ENCODE results near the gene SLC35C1.

The SLC35C1 gene

DNA sequence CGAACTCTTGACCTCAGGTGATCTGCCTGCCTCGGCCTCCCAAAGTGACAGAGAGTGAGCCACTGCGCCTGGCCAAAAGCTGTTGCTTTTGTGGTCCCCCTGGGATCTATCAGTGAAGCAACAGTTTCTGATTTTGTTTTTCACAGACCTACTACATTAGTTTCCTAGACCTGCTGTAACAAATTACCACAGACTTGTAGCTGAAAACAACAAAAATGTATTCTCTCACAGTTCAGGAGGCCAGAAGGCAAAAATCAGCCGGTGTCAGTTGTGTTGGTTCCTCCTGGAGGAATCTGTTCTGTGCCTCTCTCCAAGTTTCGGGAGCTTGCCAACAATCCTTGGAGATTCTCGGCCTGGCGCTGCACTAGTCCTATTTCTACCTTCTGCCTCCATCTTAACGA, 8.5 kb upstream of the SLC35C1 start:
- no peak overlapping the region for H3K4me3 ChIP-seq (ENCODE audit: low read length)
- no peaks in the 10 kb centered on the region for H3K36me3 ChIP-seq (ENCODE audit: control insufficient read depth, insufficient read depth, low read length)
- H3K4me1 ChIP-seq (ENCODE audit: control insufficient read depth, insufficient read depth, low read length), result no peaks in the 10 kb centered on the region
- no peaks in the 10 kb centered on the region for H3K27me3 ChIP-seq (ENCODE audit: control insufficient read depth, insufficient read depth, low read length)
- no peak overlapping the region for H3K27ac ChIP-seq (ENCODE audit: low read depth, low read length)
- H3K9ac ChIP-seq (ENCODE audit: low read length), result no peak overlapping the region

DNA sequence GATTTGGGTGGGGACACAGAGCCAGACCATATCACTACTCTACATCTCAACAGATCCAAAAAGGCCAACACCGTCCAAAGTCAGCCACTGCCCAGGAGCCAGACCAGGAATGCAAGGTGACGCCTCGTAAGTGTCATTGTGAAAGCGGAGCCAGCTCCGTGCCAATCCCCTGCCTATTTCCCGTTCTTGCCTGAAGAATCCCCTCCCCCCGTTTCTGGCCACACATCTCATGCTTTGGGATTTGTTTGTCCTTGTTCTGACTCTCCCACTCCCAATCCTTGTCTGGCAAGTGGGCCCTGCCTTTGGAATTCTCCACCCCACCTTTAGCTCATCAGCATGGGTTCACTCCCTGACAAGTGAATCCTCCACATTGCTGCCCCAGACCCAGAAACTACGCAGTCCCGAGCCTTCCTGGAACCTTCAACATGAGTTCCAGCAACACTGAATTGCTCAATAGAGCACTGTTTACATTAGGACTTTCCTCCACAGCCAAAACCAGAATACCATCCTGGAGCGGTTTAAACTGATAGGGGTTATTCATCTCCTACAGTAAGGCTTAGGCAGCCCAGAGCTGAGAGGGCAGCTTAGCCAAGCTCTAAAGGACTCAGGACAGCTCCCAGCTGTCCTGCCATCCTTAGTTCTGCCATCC, 6.0 kb upstream of the SLC35C1 start:
- Histone ChIP-seq H3K36me3 (ENCODE audit: control insufficient read depth, insufficient read depth, low read length) (no peaks in the 10 kb centered on the region), H3K27ac (ENCODE audit: low read depth, low read length) (no peak overlapping the region), H3K9ac (ENCODE audit: low read length) (no peak overlapping the region), H3K4me3 (ENCODE audit: low read length) (no peak overlapping the region), H3K27me3 (ENCODE audit: control insufficient read depth, insufficient read depth, low read length) (no peaks in the 10 kb centered on the region), H3K4me1 (ENCODE audit: control insufficient read depth, insufficient read depth, low read length) (no peaks in the 10 kb centered on the region)

DNA sequence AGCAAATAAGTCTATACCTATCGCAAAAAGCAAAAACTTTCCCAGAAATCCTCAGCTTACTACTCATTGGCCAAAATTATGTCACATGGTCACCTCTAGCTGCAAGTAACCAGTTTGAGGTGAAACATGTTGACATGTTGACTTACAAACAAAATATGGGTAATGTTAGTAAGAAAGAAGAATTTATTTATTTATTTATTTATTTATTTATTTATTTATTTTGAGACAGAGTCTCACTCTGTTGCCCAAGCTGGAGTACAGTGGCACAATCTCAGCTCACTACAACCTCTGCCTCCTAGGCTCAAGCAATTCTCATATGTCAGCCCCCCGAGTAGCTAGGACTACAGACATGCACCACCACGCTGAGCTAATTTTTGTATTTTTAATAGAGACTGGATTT, 5.4 kb upstream of the SLC35C1 start:
- no peaks in the 10 kb centered on the region for H3K4me1 ChIP-seq (ENCODE audit: control insufficient read depth, insufficient read depth, low read length)
- no peak overlapping the region for H3K27ac ChIP-seq (ENCODE audit: low read depth, low read length)
- no peaks in the 10 kb centered on the region for H3K36me3 ChIP-seq (ENCODE audit: control insufficient read depth, insufficient read depth, low read length)
- H3K4me3 ChIP-seq (ENCODE audit: low read length), result no peak overlapping the region
- H3K9ac ChIP-seq (ENCODE audit: low read length), result no peak overlapping the region
- H3K27me3 ChIP-seq (ENCODE audit: control insufficient read depth, insufficient read depth, low read length), result no peaks in the 10 kb centered on the region

DNA sequence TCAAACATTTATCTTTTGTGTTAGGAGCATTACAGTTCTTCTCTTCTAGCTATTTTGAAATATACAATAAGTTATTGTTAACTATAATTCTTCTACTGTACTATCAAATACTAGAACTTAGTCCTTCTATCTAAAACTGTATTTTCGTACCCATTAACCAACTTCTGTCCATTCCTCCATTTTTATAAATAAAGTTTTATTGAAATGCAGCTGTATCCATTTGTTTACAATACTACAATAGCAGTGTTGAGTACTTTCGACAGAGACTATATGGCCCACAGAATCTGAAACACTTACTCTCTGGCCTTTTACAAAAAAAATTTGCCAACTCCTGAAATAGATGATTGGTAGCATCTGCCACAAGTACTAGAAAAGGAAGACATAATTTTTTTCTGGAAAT, 4.7 kb upstream of the SLC35C1 start:
- no peak overlapping the region for H3K9ac ChIP-seq (ENCODE audit: low read length)
- no peaks in the 10 kb centered on the region for H3K27me3 ChIP-seq (ENCODE audit: control insufficient read depth, insufficient read depth, low read length)
- no peak overlapping the region for H3K4me3 ChIP-seq (ENCODE audit: low read length)
- no peaks in the 10 kb centered on the region for H3K36me3 ChIP-seq (ENCODE audit: control insufficient read depth, insufficient read depth, low read length)
- no peak overlapping the region for H3K27ac ChIP-seq (ENCODE audit: low read depth, low read length)
- no peaks in the 10 kb centered on the region for H3K4me1 ChIP-seq (ENCODE audit: control insufficient read depth, insufficient read depth, low read length)

DNA sequence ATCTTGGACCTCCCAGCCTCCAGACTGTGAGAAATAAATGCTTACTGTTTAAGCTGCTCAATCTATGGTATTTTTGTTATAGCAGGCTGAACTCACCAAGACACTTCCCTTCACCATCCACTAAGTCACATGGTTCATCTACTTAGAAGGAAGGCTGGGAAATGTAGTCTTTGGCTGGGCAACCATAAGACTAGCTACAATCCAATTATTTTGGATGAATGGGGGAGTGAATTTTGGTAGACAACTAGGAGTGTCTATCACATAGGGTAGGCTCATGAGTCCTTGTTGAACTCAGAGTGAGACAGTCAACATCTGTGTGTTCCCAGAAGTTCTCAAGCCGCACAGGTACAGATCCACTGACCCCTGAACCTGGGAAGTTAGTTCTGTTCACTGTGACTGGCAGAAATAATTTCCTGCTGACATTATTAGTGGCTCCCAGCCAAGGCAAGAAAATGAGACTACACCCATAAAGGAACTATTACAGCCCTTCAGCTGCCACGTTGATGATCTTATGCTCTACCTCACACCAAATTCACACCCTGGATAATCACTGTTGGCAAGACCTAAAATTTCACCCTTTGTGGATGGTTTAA, 3.1 kb upstream of the SLC35C1 start:
- H3K4me3 ChIP-seq (ENCODE audit: low read length), result no peak overlapping the region
- H3K9ac ChIP-seq (ENCODE audit: low read length), result peak overlapping the region; percentile 32
- peaks cover 12% of the 10 kb centered on the region for H3K4me1 ChIP-seq (ENCODE audit: control insufficient read depth, insufficient read depth, low read length)
- no peak overlapping the region for H3K27ac ChIP-seq (ENCODE audit: low read depth, low read length)
- no peaks in the 10 kb centered on the region for H3K36me3 ChIP-seq (ENCODE audit: control insufficient read depth, insufficient read depth, low read length)
- H3K27me3 ChIP-seq (ENCODE audit: control insufficient read depth, insufficient read depth, low read length), result no peaks in the 10 kb centered on the region

DNA sequence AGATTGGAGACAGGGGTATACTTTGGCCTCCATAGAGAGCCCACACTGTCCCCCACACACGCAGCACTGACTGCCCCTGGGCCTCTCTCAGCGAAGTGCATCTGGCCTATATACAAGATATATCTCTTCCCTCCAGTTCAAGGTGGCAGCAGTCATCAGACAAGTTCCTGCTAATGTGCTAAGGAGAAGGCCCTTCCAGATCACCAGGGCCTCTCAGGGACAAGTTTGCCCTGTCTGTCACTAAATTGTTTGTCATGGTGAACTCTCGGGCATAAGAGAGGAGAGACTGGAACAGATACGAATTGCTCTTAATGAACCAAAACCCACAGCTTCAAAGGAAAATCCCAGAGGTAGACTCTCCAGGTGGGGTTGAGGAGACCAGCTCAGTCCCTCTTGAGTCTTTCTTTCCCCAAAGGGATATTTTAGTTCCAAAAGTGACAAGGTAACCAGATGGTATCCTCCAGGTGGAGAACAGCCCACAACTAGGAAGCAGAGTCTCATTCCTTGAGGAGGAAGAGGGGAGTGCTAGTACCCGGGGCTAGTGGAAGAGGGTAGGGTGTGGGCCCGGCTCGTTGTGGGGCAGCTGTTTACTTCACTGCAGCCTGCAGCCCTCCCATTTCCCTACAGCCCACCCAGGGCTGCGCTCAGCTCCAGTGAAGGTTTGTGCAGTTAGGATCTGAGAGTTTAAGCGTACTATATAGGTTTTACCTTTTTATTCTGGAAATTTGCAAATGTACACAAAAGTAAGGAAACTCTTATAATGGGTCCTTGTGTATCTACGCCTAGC, 2.2 kb upstream of the SLC35C1 start:
- Histone ChIP-seq H3K27ac (ENCODE audit: low read depth, low read length) (no peak overlapping the region), H3K4me3 (ENCODE audit: low read length) (no peak overlapping the region), H3K36me3 (ENCODE audit: control insufficient read depth, insufficient read depth, low read length) (no peaks in the 10 kb centered on the region), H3K4me1 (ENCODE audit: control insufficient read depth, insufficient read depth, low read length) (peaks cover 20% of the 10 kb centered on the region), H3K9ac (ENCODE audit: low read length) (peak overlapping the region; percentile 32), H3K27me3 (ENCODE audit: control insufficient read depth, insufficient read depth, low read length) (no peaks in the 10 kb centered on the region)

DNA sequence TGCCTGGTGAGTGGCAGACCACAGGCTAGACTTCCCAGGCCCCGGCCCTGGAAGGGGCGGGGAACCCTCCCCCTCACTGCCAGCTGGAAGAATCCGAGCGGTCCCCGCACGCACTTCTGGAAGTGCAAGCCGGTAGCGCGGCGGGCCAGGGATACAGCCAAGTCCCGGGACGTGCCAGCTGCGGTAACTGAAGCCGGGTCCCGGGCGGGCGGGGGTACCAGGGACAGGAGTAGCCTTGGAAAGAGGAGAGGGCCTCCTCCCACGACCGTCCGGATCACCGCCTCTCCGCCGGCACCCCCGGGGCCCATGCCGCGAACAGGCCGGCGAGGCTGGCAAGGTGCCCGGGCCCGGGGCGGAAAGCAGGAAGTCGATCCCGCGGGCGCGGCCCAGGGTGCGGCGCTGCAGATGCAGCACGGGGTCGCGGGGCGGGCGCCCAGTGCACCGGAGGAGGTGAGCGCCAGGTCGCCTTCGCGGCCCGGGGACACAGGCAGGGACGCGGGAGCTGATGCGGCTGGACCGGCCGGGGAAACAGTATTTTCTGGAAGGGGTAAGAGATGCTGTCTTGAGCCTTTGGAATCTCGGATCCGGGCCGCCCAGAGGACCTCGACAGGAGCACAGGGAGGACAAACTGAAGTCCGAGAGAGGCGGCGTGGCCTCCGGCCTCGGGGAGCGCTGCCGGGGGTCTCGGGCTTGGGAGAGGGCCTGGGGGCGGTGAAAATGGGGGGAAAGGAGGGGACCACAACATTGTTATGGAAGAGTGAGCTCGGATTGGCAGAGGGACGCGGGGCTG, 783 bp upstream of the SLC35C1 start:
- peak overlapping the region; percentile 80 for H3K9ac ChIP-seq (ENCODE audit: low read length)

DNA sequence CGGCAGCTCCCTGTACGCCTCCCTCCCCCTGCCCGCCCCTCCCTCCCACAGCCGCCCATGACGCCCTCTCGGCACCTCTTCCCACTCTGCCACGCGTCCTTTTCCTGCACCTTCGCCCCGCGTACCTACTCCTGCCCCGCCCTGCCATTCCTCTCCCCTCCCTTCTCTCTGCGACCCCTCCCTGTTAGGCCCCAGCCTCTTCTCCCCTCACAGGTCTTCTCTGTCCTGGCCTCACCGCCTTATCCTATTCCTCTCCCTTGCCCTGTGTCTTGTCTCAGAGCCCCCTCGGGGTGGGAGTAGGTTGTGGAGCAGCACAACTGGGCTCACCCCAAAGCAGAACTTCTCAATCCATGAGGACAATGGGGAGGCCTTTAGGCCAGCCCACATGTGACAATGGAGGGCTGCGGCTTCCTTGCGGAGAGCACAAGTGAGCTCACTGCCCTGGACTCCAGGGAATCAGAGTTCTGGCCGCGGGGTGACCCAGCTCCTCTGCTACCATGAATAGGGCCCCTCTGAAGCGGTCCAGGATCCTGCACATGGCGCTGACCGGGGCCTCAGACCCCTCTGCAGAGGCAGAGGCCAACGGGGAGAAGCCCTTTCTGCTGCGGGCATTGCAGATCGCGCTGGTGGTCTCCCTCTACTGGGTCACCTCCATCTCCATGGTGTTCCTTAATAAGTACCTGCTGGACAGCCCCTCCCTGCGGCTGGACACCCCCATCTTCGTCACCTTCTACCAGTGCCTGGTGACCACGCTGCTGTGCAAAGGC, 539 bp downstream of the SLC35C1 start:
- H3K4me3 ChIP-seq (ENCODE audit: low read length), result peak overlapping the region; percentile 91
- H3K4me1 ChIP-seq (ENCODE audit: control insufficient read depth, insufficient read depth, low read length), result peaks cover 22% of the 10 kb centered on the region
- no peaks in the 10 kb centered on the region for H3K27me3 ChIP-seq (ENCODE audit: control insufficient read depth, insufficient read depth, low read length)
- H3K27ac ChIP-seq (ENCODE audit: low read depth, low read length), result peak overlapping the region; percentile 64
- peaks cover 3% of the 10 kb centered on the region for H3K36me3 ChIP-seq (ENCODE audit: control insufficient read depth, insufficient read depth, low read length)
- peak overlapping the region; percentile 81 for H3K9ac ChIP-seq (ENCODE audit: low read length)

More for the DNA sequence above, 783 bp upstream of the SLC35C1 start:
- H3K4me1 ChIP-seq (ENCODE audit: control insufficient read depth, insufficient read depth, low read length), result peaks cover 22% of the 10 kb centered on the region
- H3K27me3 ChIP-seq (ENCODE audit: control insufficient read depth, insufficient read depth, low read length), result no peaks in the 10 kb centered on the region
- H3K27ac ChIP-seq (ENCODE audit: low read depth, low read length), result peak overlapping the region; percentile 82
- peaks cover under 1% of the 10 kb centered on the region for H3K36me3 ChIP-seq (ENCODE audit: control insufficient read depth, insufficient read depth, low read length)
- peak overlapping the region; percentile 91 for H3K4me3 ChIP-seq (ENCODE audit: low read length)

DNA sequence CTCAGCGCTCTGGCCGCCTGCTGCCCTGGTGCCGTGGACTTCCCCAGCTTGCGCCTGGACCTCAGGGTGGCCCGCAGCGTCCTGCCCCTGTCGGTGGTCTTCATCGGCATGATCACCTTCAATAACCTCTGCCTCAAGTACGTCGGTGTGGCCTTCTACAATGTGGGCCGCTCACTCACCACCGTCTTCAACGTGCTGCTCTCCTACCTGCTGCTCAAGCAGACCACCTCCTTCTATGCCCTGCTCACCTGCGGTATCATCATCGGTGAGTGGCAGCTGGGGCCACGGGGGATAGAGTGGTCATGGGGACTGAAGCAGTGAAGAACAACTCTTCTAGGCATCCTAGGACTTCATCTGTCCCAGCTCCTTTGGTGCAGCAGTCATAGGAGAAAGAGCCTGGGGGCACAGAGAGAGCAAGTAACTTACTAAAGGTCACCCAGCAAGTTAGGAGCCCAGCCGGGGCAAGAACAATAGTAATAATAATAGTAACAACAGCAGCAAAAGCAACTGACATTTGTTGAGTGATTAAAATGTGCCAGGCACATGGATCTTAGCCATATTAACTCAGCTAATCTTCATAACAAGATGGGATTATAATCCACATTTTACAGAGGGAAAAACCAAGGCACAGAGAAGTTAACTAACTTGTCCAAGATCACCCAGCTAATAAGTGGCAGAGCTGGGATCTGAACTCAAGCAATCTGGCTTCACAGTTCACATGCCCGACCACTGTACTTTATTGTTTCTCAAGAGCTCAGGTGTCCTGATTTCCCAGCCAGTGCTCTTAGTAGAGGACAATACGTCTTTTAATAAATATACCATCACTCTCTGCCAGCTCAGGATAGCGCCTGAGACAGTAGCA, 1.4 kb downstream of the SLC35C1 start:
- Histone ChIP-seq H3K4me3 (ENCODE audit: low read length) (peak overlapping the region; percentile 91), H3K36me3 (ENCODE audit: control insufficient read depth, insufficient read depth, low read length) (peaks cover 9% of the 10 kb centered on the region), H3K27ac (ENCODE audit: low read depth, low read length) (no peak overlapping the region), H3K4me1 (ENCODE audit: control insufficient read depth, insufficient read depth, low read length) (peaks cover 22% of the 10 kb centered on the region), H3K27me3 (ENCODE audit: control insufficient read depth, insufficient read depth, low read length) (no peaks in the 10 kb centered on the region), H3K9ac (ENCODE audit: low read length) (no peak overlapping the region)

DNA sequence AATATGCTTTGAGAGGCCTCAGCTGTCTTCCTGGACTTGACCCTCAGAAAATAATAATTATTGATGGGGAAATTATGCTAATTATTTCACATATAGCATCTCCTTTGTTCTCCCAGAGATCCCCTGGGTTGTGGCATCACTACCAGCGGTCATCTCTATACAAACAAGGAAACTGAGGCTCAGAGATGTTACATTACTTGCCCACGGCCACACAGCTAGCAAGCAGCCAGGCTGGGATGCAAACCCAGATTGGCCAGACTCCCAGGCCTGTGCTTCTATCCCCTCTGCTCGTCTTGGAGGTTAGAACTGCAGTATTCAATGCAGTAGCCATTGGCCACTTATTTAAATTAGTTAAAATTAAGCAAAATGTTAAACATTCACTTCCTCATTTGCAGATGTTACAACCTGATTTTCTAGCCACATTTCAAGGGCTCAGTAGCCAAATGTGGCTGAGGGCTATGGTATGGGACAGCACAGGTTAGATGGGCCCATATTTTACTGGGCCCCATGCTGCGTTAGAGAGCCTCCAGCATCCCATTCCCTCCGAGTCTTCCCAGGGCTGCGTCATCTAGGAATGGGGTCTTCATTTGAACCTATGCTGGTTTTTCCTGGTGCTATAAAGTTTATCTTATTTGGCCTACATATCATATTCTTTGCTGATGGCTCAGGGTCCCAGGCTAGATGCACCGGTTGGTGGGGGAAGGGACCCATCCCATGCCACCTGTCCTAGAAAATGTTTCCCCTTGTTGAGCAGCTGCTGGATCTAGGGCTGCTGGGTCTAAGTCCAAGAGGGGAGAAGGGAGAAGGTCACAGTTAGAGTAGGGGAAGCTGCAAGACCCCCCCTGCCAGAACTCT, 2.2 kb downstream of the SLC35C1 start:
- no peak overlapping the region for H3K27ac ChIP-seq (ENCODE audit: low read depth, low read length)

More for the DNA sequence above, 2.2 kb downstream of the SLC35C1 start:
- H3K4me1 ChIP-seq (ENCODE audit: control insufficient read depth, insufficient read depth, low read length), result peaks cover 22% of the 10 kb centered on the region
- no peak overlapping the region for H3K9ac ChIP-seq (ENCODE audit: low read length)
- peak overlapping the region; percentile 19 for H3K4me3 ChIP-seq (ENCODE audit: low read length)
- H3K36me3 ChIP-seq (ENCODE audit: control insufficient read depth, insufficient read depth, low read length), result peaks cover 17% of the 10 kb centered on the region
- H3K27me3 ChIP-seq (ENCODE audit: control insufficient read depth, insufficient read depth, low read length), result no peaks in the 10 kb centered on the region

All from rectal smooth muscle tissue (tissue), 1 donor.